Nephron (organoid): ENCODE results near the gene IDS.
"Not testable (repeated sequence)": the region's sequence is repeated elsewhere in the genome, so short reads cannot be mapped to it uniquely, and the experiment has no call there.

ENCODE experiments used
- H3K27ac Mint-ChIP-seq, 3 experiments: 2 replicates each; pipeline ENCODE4 v1.8.0; 2020; ENCODE audit warnings: mixed read lengths in 3 of 3, mild to moderate bottlenecking in 2 of 3, moderate library complexity in 1 of 3
- H3K27me3 Mint-ChIP-seq: 2 replicates; pipeline ENCODE4 v1.8.0; 2021; ENCODE audit warnings: low read depth, mild to moderate bottlenecking, moderate library complexity, mixed read lengths
- H3K36me3 Mint-ChIP-seq: 2 replicates; pipeline ENCODE4 v1.8.0; 2020; ENCODE audit warnings: low read depth, mixed read lengths
- H3K4me1 Mint-ChIP-seq: 2 replicates; pipeline ENCODE4 v1.8.0; 2020; ENCODE audit warnings: mixed read lengths
- H3K4me3 Mint-ChIP-seq, 3 experiments: 2 replicates each; pipeline ENCODE4 v1.8.0; 2020; ENCODE audit warnings: mild to moderate bottlenecking in 3 of 3, mixed read lengths in 3 of 3, moderate library complexity in 2 of 3
- H3K9me3 Mint-ChIP-seq: 2 replicates; pipeline ENCODE4 v1.8.0; 2020; ENCODE audit warnings: mixed read lengths
- TF ChIP-seq, protein P1 (sequence below), 3 experiments: fragments of 200-600 bp; sonication (generic); IDR thresholded peaks; one replicate each; pipeline ENCODE4 v1.5.0; 2021; ENCODE audit warnings: antibody characterized with exemption in 3 of 3; ENCODE audit not compliant: unreplicated experiment in 3 of 3

IDS gene

DNA sequence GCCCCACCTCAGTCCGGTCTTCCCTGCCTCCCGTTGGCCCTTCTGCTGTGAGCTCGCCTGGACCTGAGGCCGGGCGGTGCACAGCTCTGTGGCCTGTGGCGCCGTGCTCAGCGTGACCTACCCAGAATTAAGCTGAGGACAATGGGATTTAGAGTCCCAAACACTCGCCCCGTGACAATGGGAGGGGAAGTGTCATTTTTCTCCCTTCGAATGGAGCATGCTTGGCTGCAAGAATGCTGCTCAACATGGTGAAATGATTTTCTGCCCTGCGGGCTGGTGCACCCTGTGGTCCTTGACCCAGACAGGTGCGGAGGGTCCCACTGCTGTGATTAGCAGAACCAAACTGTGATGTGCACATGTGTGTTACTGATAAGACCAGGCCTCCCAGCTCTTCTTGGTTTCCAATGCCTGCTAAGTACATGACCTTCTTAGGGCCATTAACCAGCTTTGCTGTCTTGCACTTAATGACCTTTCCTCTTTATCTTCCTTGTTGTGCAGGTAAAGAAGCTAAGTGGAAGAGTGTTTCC lies 36.5 kb upstream of the IDS start:
- no peaks in the 10 kb centered on the region for H3K36me3 Mint-ChIP-seq
- H3K27me3 Mint-ChIP-seq: no peaks in the 10 kb centered on the region
- peak overlapping the region; percentile 38 to 99 (median 95) for H3K27ac Mint-ChIP-seq
- H3K4me1 Mint-ChIP-seq: no peaks in the 10 kb centered on the region
- TF ChIP-seq, protein P1, sequence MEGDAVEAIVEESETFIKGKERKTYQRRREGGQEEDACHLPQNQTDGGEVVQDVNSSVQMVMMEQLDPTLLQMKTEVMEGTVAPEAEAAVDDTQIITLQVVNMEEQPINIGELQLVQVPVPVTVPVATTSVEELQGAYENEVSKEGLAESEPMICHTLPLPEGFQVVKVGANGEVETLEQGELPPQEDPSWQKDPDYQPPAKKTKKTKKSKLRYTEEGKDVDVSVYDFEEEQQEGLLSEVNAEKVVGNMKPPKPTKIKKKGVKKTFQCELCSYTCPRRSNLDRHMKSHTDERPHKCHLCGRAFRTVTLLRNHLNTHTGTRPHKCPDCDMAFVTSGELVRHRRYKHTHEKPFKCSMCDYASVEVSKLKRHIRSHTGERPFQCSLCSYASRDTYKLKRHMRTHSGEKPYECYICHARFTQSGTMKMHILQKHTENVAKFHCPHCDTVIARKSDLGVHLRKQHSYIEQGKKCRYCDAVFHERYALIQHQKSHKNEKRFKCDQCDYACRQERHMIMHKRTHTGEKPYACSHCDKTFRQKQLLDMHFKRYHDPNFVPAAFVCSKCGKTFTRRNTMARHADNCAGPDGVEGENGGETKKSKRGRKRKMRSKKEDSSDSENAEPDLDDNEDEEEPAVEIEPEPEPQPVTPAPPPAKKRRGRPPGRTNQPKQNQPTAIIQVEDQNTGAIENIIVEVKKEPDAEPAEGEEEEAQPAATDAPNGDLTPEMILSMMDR (IDR thresholded peaks at IDR 0.05; ENCODE audit: unreplicated experiment in 3 of 3): no peak
- peak overlapping the region; percentile 91 to 94 (median 92) for H3K4me3 Mint-ChIP-seq
- H3K9me3 Mint-ChIP-seq: peaks cover 2% of the 10 kb centered on the region

- Mint-ChIP-seq H3K4me1 (no peaks in the 10 kb centered on the region), H3K27me3 (no peaks in the 10 kb centered on the region)
- TF ChIP-seq, protein P1 (IDR thresholded peaks at IDR 0.05; ENCODE audit: unreplicated experiment in 3 of 3): no peak
Measured at GRCh38 chrX:149540621-149541520, 35.8 kb upstream of the IDS start, which contains the start of gene EOLA1. Gene EOLA1, plus strand, starts transcription at chrX:149541012. Its CDS starts 4,619 bp downstream, at chrX:149545631.

GRCh38 chrX:149540131-149540620 lies 35.1 kb upstream of the IDS start:
- TF ChIP-seq, protein P1 (IDR thresholded peaks at IDR 0.05; ENCODE audit: unreplicated experiment in 3 of 3): no peak
- peak overlapping the region; percentile 95 to 99 (median 98) for H3K27ac Mint-ChIP-seq
- H3K4me1 Mint-ChIP-seq: no peaks in the 10 kb centered on the region
- H3K36me3 Mint-ChIP-seq: peaks cover 4% of the 10 kb centered on the region
- H3K9me3 Mint-ChIP-seq: peaks cover 2% of the 10 kb centered on the region
- peak overlapping the region; percentile 91 to 94 (median 92) for H3K4me3 Mint-ChIP-seq
- no peaks in the 10 kb centered on the region for H3K27me3 Mint-ChIP-seq

More at GRCh38 chrX:149540621-149541520, 35.8 kb upstream of the IDS start, which contains the start of gene EOLA1:
- Mint-ChIP-seq H3K4me3 (peak within 1 kb of the TSS; percentile 91 to 94 (median 92)), H3K36me3 (peaks cover 4% of the 10 kb centered on the region), H3K9me3 (peaks cover 2% of the 10 kb centered on the region), H3K27ac (peak within 1 kb of the TSS; percentile 95 to 99 (median 98))

- peak overlapping the region; percentile 90 to 99 (median 95) for H3K27ac Mint-ChIP-seq
- H3K9me3 Mint-ChIP-seq: no peaks in the 10 kb centered on the region
- H3K36me3 Mint-ChIP-seq: peaks cover 4% of the 10 kb centered on the region
- TF ChIP-seq, protein P1 (IDR thresholded peaks at IDR 0.05; ENCODE audit: unreplicated experiment in 3 of 3): no peak
- H3K27me3 Mint-ChIP-seq: no peaks in the 10 kb centered on the region
- peak overlapping the region; percentile 85 to 92 (median 90) for H3K4me3 Mint-ChIP-seq
- H3K4me1 Mint-ChIP-seq: no peaks in the 10 kb centered on the region
Measured at GRCh38 chrX:149539283-149540130, 34.4 kb upstream of the IDS start.

DNA sequence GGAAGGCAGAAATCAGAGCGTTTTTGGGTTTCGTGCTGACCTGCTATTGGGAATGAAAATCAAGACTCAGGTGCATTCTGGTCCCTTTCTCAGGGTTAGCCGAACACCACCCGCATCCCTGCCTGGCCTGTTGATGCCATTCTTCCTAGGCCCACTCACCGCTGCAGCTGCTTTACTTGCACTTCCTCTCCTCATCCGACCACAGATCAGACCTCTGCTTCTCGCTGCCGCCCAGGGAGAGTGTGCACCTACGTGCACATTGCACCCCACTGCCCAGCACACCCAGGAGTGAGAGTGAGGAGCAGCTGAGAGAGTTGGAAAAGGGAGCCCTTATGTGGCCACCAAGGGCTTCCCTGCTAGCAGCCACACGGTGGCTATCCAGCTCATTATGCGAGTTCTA lies 32.4 kb upstream of the IDS start:
- H3K36me3 Mint-ChIP-seq: not testable (repeated sequence)

DNA sequence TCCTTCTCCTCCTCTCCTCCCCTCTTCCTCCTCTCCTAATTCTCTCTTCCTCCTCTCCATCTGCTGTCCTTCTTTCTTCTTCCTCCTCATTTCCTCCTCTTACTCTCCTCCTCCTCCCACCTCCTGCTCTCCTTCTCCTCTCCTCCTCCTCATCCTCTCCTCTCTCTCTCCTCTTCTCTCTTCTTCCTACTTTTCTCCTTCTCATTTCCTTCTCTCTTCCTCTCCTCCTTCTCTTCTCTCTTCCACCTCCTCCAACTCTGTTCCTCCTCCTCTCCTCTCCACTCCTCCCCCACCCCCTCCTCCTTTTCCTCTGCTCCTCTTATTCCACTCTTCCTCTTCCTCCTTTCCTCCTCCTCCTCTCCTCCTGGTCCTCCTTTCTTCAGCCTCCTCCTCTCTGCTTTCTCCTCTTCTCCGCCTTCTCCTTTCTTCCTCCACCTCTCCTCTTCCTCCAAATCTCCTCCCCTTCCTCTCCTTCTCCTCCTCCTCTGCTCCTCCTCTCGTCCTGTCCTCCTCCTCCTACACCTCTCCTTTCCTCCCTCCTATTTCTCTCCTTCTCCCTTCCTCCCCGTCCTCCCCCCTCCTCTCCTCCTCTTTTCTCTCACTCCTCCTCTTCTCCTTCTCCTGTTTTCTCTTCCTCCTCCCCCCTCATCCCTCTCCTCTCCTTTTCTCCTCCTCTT lies 30.0 kb upstream of the IDS start:
- not testable (repeated sequence) for H3K27ac Mint-ChIP-seq, H3K9me3 Mint-ChIP-seq, H3K27me3 Mint-ChIP-seq, H3K36me3 Mint-ChIP-seq, H3K4me1 Mint-ChIP-seq, H3K4me3 Mint-ChIP-seq

More for the DNA sequence above, 32.4 kb upstream of the IDS start:
- not testable (repeated sequence) for H3K9me3 Mint-ChIP-seq, H3K4me3 Mint-ChIP-seq, H3K27ac Mint-ChIP-seq, H3K4me1 Mint-ChIP-seq, H3K27me3 Mint-ChIP-seq

- H3K4me3 Mint-ChIP-seq, H3K27ac Mint-ChIP-seq, H3K4me1 Mint-ChIP-seq, H3K9me3 Mint-ChIP-seq, H3K27me3 Mint-ChIP-seq: not testable (repeated sequence)
- H3K36me3 Mint-ChIP-seq: peaks cover 11% of the 10 kb centered on the region
Measured at GRCh38 chrX:149533999-149534398, 28.9 kb upstream of the IDS start.

DNA sequence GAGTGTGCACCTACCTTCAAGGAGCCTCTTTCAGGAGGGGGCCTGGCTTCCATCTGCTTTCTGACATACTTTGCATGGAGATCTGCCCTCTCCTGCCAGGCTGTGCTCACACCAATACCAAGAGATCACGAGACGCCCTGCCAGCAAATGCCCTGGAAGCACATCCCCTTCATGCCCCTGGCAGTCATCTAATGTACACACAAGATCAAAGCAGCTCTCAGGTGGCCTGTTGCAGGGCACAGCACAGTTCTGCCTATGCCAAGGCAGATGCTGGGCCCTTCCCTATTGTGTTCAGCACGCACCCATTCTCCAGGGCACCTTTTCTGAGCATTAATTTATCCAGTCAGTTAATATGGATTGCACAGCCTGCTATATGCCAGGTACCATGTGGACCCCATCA lies 27.8 kb upstream of the IDS start:
- H3K9me3 Mint-ChIP-seq, H3K27ac Mint-ChIP-seq, H3K4me1 Mint-ChIP-seq, H3K4me3 Mint-ChIP-seq, H3K27me3 Mint-ChIP-seq: not testable (repeated sequence)
- H3K36me3 Mint-ChIP-seq: peaks cover 11% of the 10 kb centered on the region
